IPS DF 19.7 (cell line): ENCODE results near the gene CDKL1.

Experiments used
- DNase-seq: peaks from one replicate; pipeline ENCODE4 v3.0.0-alpha.2; 2013; ENCODE audit warnings: low read depth, low spot score

Gene CDKL1

GRCh38 chr14:50396631-50397389 is at the start of gene CDKL1:
CDKL1 (minus strand) TSS chr14:50396881; CDS start chr14:50395868, 1,013 bp downstream.
- peak; percentile 38 for DNase-seq

- no peak for DNase-seq
Measured at GRCh38 chr14:50434528-50434927, 37.8 kb upstream of the CDKL1 start.

- no peak for DNase-seq
Measured at GRCh38 chr14:50432131-50432530, 35.5 kb upstream of the CDKL1 start.

GRCh38 chr14:50425816-50426215 is 29.1 kb upstream of the CDKL1 start:
- DNase-seq: no peak

GRCh38 chr14:50425105-50425504 is 28.4 kb upstream of the CDKL1 start:
- no peak for DNase-seq

GRCh38 chr14:50423529-50423928 is 26.8 kb upstream of the CDKL1 start:
- DNase-seq: no peak

- DNase-seq: no peak
Measured at GRCh38 chr14:50421499-50421898, 24.8 kb upstream of the CDKL1 start.

GRCh38 chr14:50417853-50418252 is 21.2 kb upstream of the CDKL1 start:
- no peak for DNase-seq

- no peak for DNase-seq
Measured at GRCh38 chr14:50410921-50411320, 14.2 kb upstream of the CDKL1 start.

GRCh38 chr14:50410071-50410470 is 13.4 kb upstream of the CDKL1 start:
- DNase-seq: no peak

GRCh38 chr14:50407111-50407812 is 10.6 kb upstream of the CDKL1 start:
- DNase-seq: no peak

- DNase-seq: no peak
Measured at GRCh38 chr14:50403419-50403818, 6.7 kb upstream of the CDKL1 start.

GRCh38 chr14:50402965-50403364 is 6.3 kb upstream of the CDKL1 start:
- DNase-seq: no peak

GRCh38 chr14:50400461-50400860 is 3.8 kb upstream of the CDKL1 start:
- DNase-seq: no peak

GRCh38 chr14:50399251-50400032 is 2.8 kb upstream of the CDKL1 start:
- no peak for DNase-seq

- DNase-seq: no peak
Measured at GRCh38 chr14:50398189-50398580, 1.5 kb upstream of the CDKL1 start.

- DNase-seq: no peak
Measured at GRCh38 chr14:50397390-50398188, 908 bp upstream of the CDKL1 start.

GRCh38 chr14:50395448-50395847 is 1.2 kb downstream of the CDKL1 start:
- no peak for DNase-seq

- no peak for DNase-seq
Measured at GRCh38 chr14:50394713-50395112, 2.0 kb downstream of the CDKL1 start.

- no peak for DNase-seq
Measured at GRCh38 chr14:50389668-50390441, 6.8 kb downstream of the CDKL1 start.
